Measurements from ENCODE around the gene ERCC6L. TPM values are rescaled to one million over a fixed set of nuclear protein-coding genes. Genes with fewer than 3 reads are reported as not detected.

ERCC6L gene
- total and polyA plus RNA-seq, 12 donors: 0.01 to 0.23 (median 0.12) TPM; not detected in 8

GRCh38 chrX:72202792-72203401 is 35.9 kb downstream of the ERCC6L start:
- intact Hi-C loops (cut with DNase I): no loop called here
- Histone ChIP-seq H3K27ac (no peak overlapping the region), H3K4me1 (no peaks in the 10 kb centered on the region), H3K27me3 (peaks cover 0 to 9% (median 0%) of the 10 kb centered on the region in 7 donors), H3K36me3 (peaks cover 0 to 80% (median 0%) of the 10 kb centered on the region in 9 donors), H3K9me3 (no peaks in the 10 kb centered on the region), H3K4me3 (no peak overlapping the region)
- ATAC-seq (no peak), DNase-seq (no peak)
- 87 to 91% methylated on average over 4 of the region's 4 CpGs for WGBS, 2 donors
- TF ChIP-seq CTCF (IDR thresholded peaks at IDR 0.05): no peak

DNA sequence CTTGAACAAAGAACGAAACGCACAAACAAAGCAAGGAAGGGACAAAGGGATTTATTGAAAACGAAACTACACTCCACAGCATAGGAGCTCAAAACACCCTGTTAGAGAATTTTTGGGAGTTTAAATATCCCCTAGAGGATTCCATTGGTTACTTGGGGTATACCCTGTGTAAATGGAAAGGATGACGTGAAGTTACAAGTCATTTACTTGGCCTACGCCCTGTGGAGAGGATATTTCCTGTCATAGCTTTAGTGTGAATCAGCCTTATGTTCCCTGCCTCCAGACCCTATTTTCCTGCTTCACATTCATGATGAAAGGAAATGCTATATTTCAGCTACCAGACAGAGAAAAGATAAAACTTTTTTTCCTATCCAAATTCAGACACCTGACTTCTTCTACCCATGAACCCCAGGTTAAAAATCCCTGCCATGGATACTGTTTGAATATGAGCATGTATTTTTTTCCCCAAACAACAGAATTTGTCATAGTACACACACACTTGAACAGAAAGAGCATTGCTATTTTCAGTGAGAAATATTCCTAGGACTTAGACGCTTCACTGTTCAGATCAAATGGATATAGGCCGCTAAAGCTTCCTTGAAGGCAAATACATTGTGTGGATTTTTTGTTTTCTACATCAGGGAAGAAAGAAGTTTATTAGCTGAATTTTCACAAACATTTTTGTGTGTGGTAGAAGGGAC is 36.8 kb downstream of the ERCC6L start:
- WGBS, 2 donors: 71 to 74% methylated on average over 7 of the region's 7 CpGs
- no peaks in the 10 kb centered on the region for H3K4me1 ChIP-seq
- ATAC-seq (no peak), DNase-seq (no peak)
- H3K9me3 ChIP-seq: no peaks in the 10 kb centered on the region
- H3K27me3 ChIP-seq: peaks cover 0 to 9% (median 0%) of the 10 kb centered on the region in 7 donors
- peaks cover 0 to 85% (median 3%) of the 10 kb centered on the region in 9 donors for H3K36me3 ChIP-seq
- H3K27ac ChIP-seq: no peak overlapping the region
- no peak for TF ChIP-seq CTCF (IDR thresholded peaks at IDR 0.05)
- intact Hi-C loops (cut with DNase I): no loop called here
- H3K4me3 ChIP-seq: no peak overlapping the region

- no peak for TF ChIP-seq CTCF (IDR thresholded peaks at IDR 0.05)
- intact Hi-C loops (cut with DNase I): loop anchor here in 2 of 10 donors (5.0 kb wide), 2 partner anchors 51 to 181 kb away; partner anchors contain the start of gene RTL5 (in 1 of the 2)
- no peaks in the 10 kb centered on the region for H3K27me3 ChIP-seq
- WGBS, 2 donors: 86 to 100% methylated on average over 2 of the region's 2 CpGs
- DNase-seq (no peak), ATAC-seq (no peak)
- no peaks in the 10 kb centered on the region for H3K9me3 ChIP-seq
- peaks cover 0 to 17% (median 11%) of the 10 kb centered on the region in 9 donors for H3K4me1 ChIP-seq
- peaks cover 0 to 17% (median 0%) of the 10 kb centered on the region in 9 donors for H3K36me3 ChIP-seq
- no peak overlapping the region for H3K27ac ChIP-seq
- peak overlapping the region in 4 of 10 donors; percentile 76 to 84 (median 78) for H3K4me3 ChIP-seq
Measured at GRCh38 chrX:72182924-72183323, 55.9 kb downstream of the ERCC6L start.

DNA sequence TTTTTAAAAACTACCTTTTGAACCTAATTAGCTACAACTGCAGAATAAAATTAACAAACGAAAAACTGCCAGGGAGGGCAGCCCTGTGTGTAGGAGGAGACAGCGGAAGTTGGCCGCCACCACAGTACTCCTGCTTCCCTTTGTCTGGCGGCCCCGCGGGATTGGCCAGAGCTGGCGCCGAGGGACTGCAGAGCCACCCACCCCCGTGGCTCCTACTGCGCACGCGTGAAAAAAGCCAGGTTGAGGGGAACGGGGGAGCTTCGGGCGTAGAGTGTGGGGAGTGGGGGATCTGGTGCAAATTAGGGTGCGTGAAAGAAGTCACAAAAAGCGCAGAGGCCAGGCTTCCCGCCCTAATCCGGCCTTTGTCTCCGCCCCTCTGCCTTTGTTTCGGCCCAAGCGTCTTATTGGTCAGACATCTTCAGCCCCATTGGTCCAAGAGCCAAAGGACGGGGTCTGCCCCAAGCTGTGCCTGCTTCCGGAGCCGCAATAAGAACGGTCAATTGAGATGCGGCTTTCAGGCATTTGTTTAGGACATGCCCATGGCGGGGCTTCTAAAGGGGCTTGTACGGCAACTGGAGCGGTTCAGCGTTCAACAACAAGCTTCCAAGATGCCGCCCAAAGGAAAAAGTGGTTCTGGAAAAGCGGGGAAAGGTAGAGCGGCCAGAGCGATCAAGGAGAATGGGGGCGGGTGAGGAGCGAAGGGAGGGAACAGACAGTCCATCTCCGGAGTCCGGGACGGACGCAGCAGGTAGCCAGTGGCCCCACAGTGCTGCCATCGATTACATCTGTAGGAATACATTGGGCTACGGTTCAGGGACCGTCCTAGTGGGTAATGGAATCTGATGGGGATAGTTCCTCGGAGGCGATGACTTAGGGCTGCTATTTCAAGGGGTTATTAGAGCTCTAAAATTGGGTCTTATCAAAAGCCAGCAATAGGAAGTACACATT is 57.4 kb downstream of the ERCC6L start, which contains the start of gene PIN4:
Gene PIN4 (plus strand): TSS at position 580 of the 948 bp plus-strand sequence. CDS start 29 bp downstream, at position 609.
- ATAC-seq (peak; percentile 97 to 99 (median 98)), DNase-seq (peak; percentile 83 to 94)
- Histone ChIP-seq H3K27me3 (no peaks in the 10 kb centered on the region), H3K36me3 (peaks cover 0 to 3% (median 0%) of the 10 kb centered on the region in 9 donors), H3K27ac (peak within 1 kb of the TSS; percentile 69 to 87 (median 84)), H3K4me1 (peaks cover 0 to 17% (median 11%) of the 10 kb centered on the region in 9 donors), H3K9me3 (no peaks in the 10 kb centered on the region), H3K4me3 (peak within 1 kb of the TSS; percentile 52 to 84 (median 72))
- WGBS, 2 donors: 1% methylated on average over 39 to 46 of the region's 46 CpGs
- no peak for TF ChIP-seq CTCF (IDR thresholded peaks at IDR 0.05)
- intact Hi-C loops (cut with DNase I): loop anchor here in 2 of 10 donors (5.0 kb wide), 2 partner anchors 49 to 179 kb away; partner anchors contain the start of gene RTL5 (in 1 of the 2)
